CD14-positive monocyte (primary cell): ENCODE measurements around the gene SLC9A9. TPM values are rescaled to one million over a fixed set of nuclear protein-coding genes. Genes with fewer than 3 reads are reported as not detected.

Experiments used
- DNase-seq, 3 donors: peaks; one replicate each; pipeline ENCODE4 v3.0.0-alpha.2; 2011 to 2022
- H2AFZ ChIP-seq: 2 replicates; pipeline ENCODE4 v1.6.0; 2012; ENCODE audit warnings: mild to moderate bottlenecking, low read depth, low read length, inconsistent platforms; ENCODE audit not compliant: insufficient read depth, poor library complexity, severe bottlenecking
- H3K27ac ChIP-seq, 2 donors: 1 replicate in 1 of 2; 2 replicates in 1 of 2; pipeline ENCODE4 v1.5.1; 2012 to 2013; ENCODE audit warnings: low read length in 2 of 2, control low read depth in 1 of 2, inconsistent platforms in 1 of 2, low read depth in 1 of 2, mild to moderate bottlenecking in 1 of 2
- H3K27me3 ChIP-seq, 2 donors: one replicate each; pipeline versions ENCODE4 v1.6.0 to v1.6.1; 2011 to 2013; ENCODE audit warnings: low read length in 2 of 2; ENCODE audit not compliant: control insufficient read depth in 2 of 2, insufficient read depth in 2 of 2
- H3K36me3 ChIP-seq, 2 donors: replicated peaks in 1 of 2; 1 replicate in 1 of 2; 2 replicates in 1 of 2; pipeline versions ENCODE4 v1.5.1 to v1.6.1; 2012 to 2013; ENCODE audit warnings: low read length in 2 of 2, control low read depth in 1 of 2, inconsistent platforms in 1 of 2, mild to moderate bottlenecking in 1 of 2; ENCODE audit not compliant: insufficient read depth in 2 of 2, control insufficient read depth in 1 of 2
- H3K4me1 ChIP-seq, 2 donors: 1 replicate in 1 of 2; 2 replicates in 1 of 2; pipeline versions ENCODE4 v1.5.1 to v1.6.1; 2012 to 2013; ENCODE audit warnings: low read length in 2 of 2, control low read depth in 1 of 2, inconsistent platforms in 1 of 2, mild to moderate bottlenecking in 1 of 2, moderate library complexity in 1 of 2; ENCODE audit not compliant: insufficient read depth in 2 of 2, control insufficient read depth in 1 of 2
- H3K4me2 ChIP-seq: replicated peaks from 2 replicates; pipeline ENCODE3; 2012; ENCODE audit warnings: low read length, moderate library complexity, mild to moderate bottlenecking; ENCODE audit not compliant: poor library complexity, severe bottlenecking; ENCODE audit errors: extremely low read depth
- H3K4me3 ChIP-seq, 3 experiments: fragments of 200-600 bp in 1 of 3; sonication (generic) in 1 of 3; replicated peaks in 1 of 3; 1 replicate in 2 of 3; 2 replicates in 1 of 3; pipeline ENCODE4 v1.5.1; 2011 to 2013; ENCODE audit warnings: low read length in 3 of 3, mild to moderate bottlenecking in 3 of 3, control low read depth in 2 of 3, low read depth in 2 of 3, inconsistent platforms in 1 of 3, moderate library complexity in 1 of 3
- H3K79me2 ChIP-seq: 2 replicates; pipeline ENCODE4 v1.6.0; 2012; ENCODE audit warnings: mild to moderate bottlenecking, control low read depth, inconsistent platforms, low read length, moderate library complexity; ENCODE audit not compliant: insufficient read depth
- H3K9ac ChIP-seq: 2 replicates; pipeline ENCODE4 v1.6.0; 2017; ENCODE audit warnings: low read length, mild to moderate bottlenecking; ENCODE audit not compliant: insufficient read depth, poor library complexity, severe bottlenecking
- H3K9me3 ChIP-seq, 2 donors: replicated peaks in 1 of 2; 1 replicate in 1 of 2; 2 replicates in 1 of 2; pipeline versions ENCODE4 v1.5.1 to v1.6.1; 2012 to 2013; ENCODE audit warnings: low read length in 2 of 2, control low read depth in 1 of 2; ENCODE audit not compliant: control insufficient read depth in 1 of 2, insufficient read depth in 1 of 2
- H4K20me1 ChIP-seq: 2 replicates; pipeline ENCODE4 v1.6.0; 2012; ENCODE audit warnings: mild to moderate bottlenecking, low read length, control low read depth, moderate library complexity; ENCODE audit not compliant: insufficient read depth
- H3K27ac Mint-ChIP-seq, 7 donors: one replicate each; pipeline ENCODE4 v1.8.0; 2020; ENCODE audit warnings: mild to moderate bottlenecking in 7 of 7, mixed read lengths in 7 of 7, moderate library complexity in 6 of 7, inconsistent platforms in 2 of 7
- H3K27me3 Mint-ChIP-seq, 3 donors: one replicate each; pipeline ENCODE4 v1.8.0; 2021 to 2022; ENCODE audit warnings: low read depth in 3 of 3, mild to moderate bottlenecking in 3 of 3, mixed read lengths in 3 of 3, moderate library complexity in 3 of 3, inconsistent platforms in 1 of 3
- H3K36me3 Mint-ChIP-seq, 2 donors: one replicate each; pipeline ENCODE4 v1.8.0; 2020; ENCODE audit warnings: mixed read lengths in 2 of 2, inconsistent platforms in 1 of 2, mild to moderate bottlenecking in 1 of 2
- H3K4me1 Mint-ChIP-seq: one replicate; pipeline ENCODE4 v1.8.0; 2020; ENCODE audit warnings: mild to moderate bottlenecking, mixed read lengths
- H3K4me3 Mint-ChIP-seq, 2 donors: one replicate each; pipeline ENCODE4 v1.8.0; 2020; ENCODE audit warnings: mild to moderate bottlenecking in 2 of 2, mixed read lengths in 2 of 2, moderate library complexity in 1 of 2
- H3K9me3 Mint-ChIP-seq, 7 donors: one replicate each; pipeline ENCODE4 v1.8.0; 2020 to 2022; ENCODE audit warnings: mixed read lengths in 7 of 7, mild to moderate bottlenecking in 6 of 7, moderate library complexity in 6 of 7, inconsistent platforms in 2 of 7
- WGBS: methylation state at CpG from one replicate; pipeline ENCODE4 v1.1.5; 2013; ENCODE audit warnings: missing lambda C conversion rate; ENCODE audit not compliant: insufficient coverage; 5-methylcytosine and 5-hydroxymethylcytosine counted together
- intact Hi-C, 2 donors: fragments of 100-400 bp; cut with micrococcal nuclease; formaldehyde crosslinking; loops; one replicate each; pipeline versions ENCODE4 v1.15.0 to v1.15.1; 2023
- polyA plus RNA-seq, 3 donors: library from polyadenylated mRNA; depleted of rRNA in 1 of 3; unstranded in 2 of 3; stranded (reverse) in 1 of 3; fragments of 300-500 nt in 2 of 3; fragments of >200 nt in 1 of 3; fragmentation: Illumina TruSeq in 2 of 3; gene quantifications; 1 replicate in 2 of 3; 2 replicates in 1 of 3; pipeline ENCODE4 v1.2.3, GENCODE V29; 2012 to 2021
- TF ChIP-seq, protein P1 (sequence below): fragments of 200-600 bp; IDR thresholded peaks from one replicate; pipeline ENCODE4 v1.8.0; 2022; ENCODE audit warnings: antibody characterized with exemption, mild to moderate bottlenecking

Gene SLC9A9
- polyA plus RNA-seq, 3 donors: 14.1 to 32.8 (median 27.0) TPM

DNA sequence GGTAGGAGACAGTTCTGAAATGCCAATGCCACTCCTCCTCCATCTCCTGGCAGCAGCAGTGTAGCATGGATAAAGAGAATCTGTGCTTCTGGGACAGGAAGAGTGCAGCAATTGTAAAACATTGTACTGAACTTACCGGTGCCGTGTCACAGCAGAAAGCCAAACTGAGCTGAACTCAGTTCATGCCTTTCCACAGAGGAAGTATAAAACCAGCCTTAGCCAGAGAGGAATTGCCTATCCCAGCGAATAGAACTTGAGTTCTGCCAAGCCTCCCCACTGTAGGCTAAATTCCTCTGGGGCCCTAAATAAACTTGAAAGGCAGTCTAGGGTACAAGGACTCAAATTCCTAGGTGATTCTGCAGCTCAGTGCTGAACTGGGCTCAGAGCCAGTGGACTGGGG, 148.8 kb downstream of the SLC9A9 start:
- Mint-ChIP-seq H3K4me1 (no peaks in the 10 kb centered on the region), H3K4me3 (no peak overlapping the region), H3K9me3 (peaks cover 0 to 10% (median 3%) of the 10 kb centered on the region in 7 donors), H3K27ac (peak overlapping the region in 1 of 7 donors; percentile 55), H3K36me3 (peaks cover 4 to 7% of the 10 kb centered on the region in 2 donors), H3K27me3 (no peaks in the 10 kb centered on the region)
- TF ChIP-seq, protein P1, sequence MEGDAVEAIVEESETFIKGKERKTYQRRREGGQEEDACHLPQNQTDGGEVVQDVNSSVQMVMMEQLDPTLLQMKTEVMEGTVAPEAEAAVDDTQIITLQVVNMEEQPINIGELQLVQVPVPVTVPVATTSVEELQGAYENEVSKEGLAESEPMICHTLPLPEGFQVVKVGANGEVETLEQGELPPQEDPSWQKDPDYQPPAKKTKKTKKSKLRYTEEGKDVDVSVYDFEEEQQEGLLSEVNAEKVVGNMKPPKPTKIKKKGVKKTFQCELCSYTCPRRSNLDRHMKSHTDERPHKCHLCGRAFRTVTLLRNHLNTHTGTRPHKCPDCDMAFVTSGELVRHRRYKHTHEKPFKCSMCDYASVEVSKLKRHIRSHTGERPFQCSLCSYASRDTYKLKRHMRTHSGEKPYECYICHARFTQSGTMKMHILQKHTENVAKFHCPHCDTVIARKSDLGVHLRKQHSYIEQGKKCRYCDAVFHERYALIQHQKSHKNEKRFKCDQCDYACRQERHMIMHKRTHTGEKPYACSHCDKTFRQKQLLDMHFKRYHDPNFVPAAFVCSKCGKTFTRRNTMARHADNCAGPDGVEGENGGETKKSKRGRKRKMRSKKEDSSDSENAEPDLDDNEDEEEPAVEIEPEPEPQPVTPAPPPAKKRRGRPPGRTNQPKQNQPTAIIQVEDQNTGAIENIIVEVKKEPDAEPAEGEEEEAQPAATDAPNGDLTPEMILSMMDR: no peak
- Histone ChIP-seq H4K20me1 (peaks cover 26% of the 10 kb centered on the region), H3K4me2 (no peak overlapping the region), H3K36me3 (no peaks in the 10 kb centered on the region), H3K27ac (no peak overlapping the region), H3K79me2 (no peaks in the 10 kb centered on the region), H2AFZ (no peak overlapping the region), H3K4me3 (no peak overlapping the region), H3K27me3 (no peaks in the 10 kb centered on the region), H3K4me1 (no peaks in the 10 kb centered on the region), H3K9ac (no peak overlapping the region), H3K9me3 (no peaks in the 10 kb centered on the region)
- WGBS: 84% methylated on average over 3 of the region's 3 CpGs
- intact Hi-C loops: no loop called here
- DNase-seq: no peak

DNA sequence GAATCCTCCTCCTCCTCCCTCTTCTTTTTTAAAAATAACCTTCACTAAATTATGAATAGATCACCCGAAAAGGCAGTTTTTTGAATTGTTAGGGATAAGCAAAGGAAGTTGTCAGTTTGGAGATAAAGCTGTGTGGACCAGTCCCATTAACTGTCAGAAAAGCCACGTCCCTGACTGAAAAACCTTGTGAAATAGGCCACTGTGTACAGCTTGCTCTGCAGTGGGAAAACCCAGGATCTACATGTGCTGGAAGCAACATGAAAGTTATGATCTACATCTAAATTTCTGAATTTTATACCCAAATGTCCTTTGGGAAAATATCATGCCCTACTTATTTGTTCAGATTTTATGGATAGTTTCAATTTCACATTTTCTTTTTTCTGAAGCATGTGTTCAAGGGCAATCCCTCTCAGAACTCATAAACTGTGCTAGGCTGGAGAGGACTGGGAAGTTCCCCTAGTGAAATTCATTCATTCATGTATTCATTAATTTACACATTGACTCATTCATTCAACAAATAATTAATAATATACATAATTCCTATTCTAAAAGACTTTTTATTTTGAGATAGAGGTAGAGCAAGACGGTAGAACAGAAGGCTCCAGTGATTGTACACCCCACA, 149.5 kb downstream of the SLC9A9 start:
- H3K4me3 ChIP-seq: no peak overlapping the region
- intact Hi-C loops: no loop called here
- Mint-ChIP-seq H3K27me3 (no peaks in the 10 kb centered on the region), H3K36me3 (peaks cover 4 to 7% of the 10 kb centered on the region in 2 donors), H3K27ac (no peak overlapping the region), H3K9me3 (peaks cover 0 to 10% (median 3%) of the 10 kb centered on the region in 7 donors), H3K4me3 (no peak overlapping the region), H3K4me1 (no peaks in the 10 kb centered on the region)
- H2AFZ ChIP-seq: no peak overlapping the region
- H3K27ac ChIP-seq: no peak overlapping the region
- peaks cover 26% of the 10 kb centered on the region for H4K20me1 ChIP-seq
- no peaks in the 10 kb centered on the region for H3K79me2 ChIP-seq
- no peaks in the 10 kb centered on the region for H3K36me3 ChIP-seq
- H3K4me2 ChIP-seq: no peak overlapping the region
- no peaks in the 10 kb centered on the region for H3K27me3 ChIP-seq
- H3K4me1 ChIP-seq: no peaks in the 10 kb centered on the region
- TF ChIP-seq, protein P1: no peak
- no peak overlapping the region for H3K9ac ChIP-seq
- DNase-seq: no peak
- no peaks in the 10 kb centered on the region for H3K9me3 ChIP-seq
- 0% methylated on average over 1 of the region's 3 CpGs for WGBS
